CD4-positive, alpha-beta T cell treated with Interleukin-10 for 1 hour (primary cell): Measurements from ENCODE around the gene KCNF1.

Experiments used
- DNase-seq: peaks from one replicate; pipeline ENCODE4 v3.0.0-alpha.2; 2020

The KCNF1 gene

DNA sequence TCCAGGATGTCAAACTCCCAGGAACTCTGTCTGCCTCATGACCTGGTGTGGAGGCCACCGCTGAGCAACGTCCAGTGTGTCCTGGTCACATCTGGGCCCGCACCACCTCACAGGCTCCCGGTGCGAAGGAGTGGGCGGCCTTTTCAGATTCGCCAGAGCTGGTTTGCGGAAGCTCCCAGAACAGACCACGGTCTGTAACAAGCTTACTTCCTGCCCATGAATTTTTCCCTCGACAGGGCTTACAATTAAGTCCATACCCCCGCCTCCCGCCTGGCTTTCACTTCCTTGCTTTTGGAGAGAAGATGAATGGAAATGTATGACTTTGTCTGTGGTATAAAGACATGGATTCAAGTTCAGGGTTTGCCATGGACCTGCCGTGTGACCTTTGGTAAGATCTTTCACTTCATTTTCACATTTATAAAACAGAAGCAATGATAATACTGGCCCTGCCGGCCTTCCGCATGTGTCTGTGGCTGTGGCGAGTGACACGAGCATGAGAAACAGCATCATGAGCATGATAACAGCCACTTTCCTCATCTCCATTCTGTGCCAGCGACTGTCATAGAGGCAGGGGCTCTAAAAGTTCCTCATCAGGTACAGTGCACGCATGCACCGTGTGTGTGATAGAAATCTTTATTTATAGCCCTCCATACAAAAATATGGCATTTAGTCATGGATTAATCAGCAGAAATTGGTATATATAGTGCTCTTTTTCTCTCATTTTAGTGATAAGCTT lies 31.0 kb upstream of the KCNF1 start:
- no peak for DNase-seq

DNA sequence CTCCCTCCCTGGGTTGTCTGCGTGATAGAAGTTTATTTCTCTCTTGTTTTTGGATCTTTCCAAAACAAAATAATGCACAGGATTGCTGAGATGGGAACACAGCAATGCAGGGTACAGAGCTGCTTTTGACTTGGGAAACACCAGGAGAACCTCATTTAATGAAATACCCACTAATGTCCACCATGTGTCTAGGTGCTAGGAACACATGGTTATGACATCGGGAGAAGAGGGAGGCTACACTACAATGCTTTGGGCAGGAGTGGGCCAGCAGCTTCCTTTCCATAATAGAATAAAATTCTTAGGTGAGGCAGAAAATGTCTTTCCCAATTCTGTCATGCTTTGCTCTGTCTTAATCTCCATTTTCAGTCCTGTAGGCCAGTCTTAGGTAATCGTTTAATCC lies 29.2 kb upstream of the KCNF1 start:
- DNase-seq, result no peak

DNA sequence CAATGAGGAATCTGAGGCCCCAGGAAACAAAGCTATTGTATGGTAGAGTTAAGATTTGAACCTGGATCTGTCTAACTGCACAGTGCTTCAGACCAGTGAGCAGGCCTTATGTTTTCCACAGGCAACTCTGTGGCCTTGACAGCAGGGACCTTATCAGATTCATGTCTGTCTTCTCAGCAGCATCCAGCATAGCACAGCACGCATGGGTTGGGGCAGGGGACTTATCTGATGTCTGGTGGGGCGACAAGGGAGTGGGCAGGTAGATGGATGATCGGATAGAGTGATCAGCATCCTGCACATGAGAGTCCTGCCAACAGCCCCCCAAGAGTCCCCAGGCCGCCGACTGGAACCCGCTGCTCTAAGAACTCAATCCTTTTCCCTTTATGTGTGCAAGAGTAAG lies 28.7 kb upstream of the KCNF1 start:
- no peak for DNase-seq

- no peak for DNase-seq
Measured at GRCh38 chr2:10883801-10884478, 27.8 kb upstream of the KCNF1 start.

DNA sequence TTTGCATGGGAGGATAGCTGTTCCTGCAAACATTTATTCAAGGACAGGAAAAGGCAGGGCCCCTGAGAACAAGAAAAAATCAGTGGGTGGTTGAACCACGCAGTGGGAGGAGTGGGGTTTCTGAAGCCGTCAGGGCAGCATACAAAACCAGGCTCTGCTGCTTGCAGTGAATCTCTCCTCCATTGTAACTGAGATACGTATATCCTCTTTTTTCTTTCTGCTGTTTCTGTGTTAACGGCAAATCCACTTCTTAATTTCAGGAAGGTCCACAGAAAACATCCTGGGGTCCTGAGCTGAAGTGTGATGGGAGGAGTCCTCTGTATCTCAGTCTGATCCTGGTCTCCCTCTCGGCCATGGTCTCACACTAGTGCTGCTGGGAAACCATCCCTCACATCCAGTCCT lies 27.2 kb upstream of the KCNF1 start:
- DNase-seq, result no peak

- no peak for DNase-seq
Measured at GRCh38 chr2:10885094-10885860, 26.5 kb upstream of the KCNF1 start.

- DNase-seq, result no peak
Measured at GRCh38 chr2:10887476-10887875, 24.3 kb upstream of the KCNF1 start.

- no peak for DNase-seq
Measured at GRCh38 chr2:10889651-10890215, 22.0 kb upstream of the KCNF1 start.

DNA sequence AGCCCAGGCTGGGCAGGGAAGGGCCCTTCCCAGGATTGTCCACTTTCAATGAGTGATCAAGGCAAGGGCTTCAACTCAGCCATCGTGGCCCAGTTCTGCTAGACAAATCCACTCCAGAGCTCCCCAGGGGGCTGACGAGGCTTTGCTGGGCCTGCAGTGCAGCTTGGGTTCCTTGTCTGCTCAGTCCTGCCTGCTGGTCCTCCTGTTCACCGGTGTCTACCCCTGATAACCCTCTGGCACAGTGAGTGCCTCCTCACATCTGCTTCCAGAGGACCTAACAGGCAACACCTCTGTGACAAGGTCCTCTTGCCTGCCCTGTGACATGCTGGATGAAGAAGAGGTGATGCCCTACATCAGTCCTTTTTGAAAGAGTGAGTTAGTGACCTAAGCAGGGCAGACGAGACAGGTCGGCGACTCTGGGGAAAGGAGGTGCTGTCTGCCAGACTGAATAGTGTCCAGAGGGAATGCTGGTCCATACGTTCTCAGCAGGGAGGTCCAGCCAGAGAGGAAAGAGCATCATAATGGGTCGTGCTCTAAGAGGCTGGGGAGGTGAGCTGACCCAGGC lies 20.9 kb upstream of the KCNF1 start:
- DNase-seq, result no peak

- no peak for DNase-seq
Measured at GRCh38 chr2:10891390-10891789, 20.3 kb upstream of the KCNF1 start.

DNA sequence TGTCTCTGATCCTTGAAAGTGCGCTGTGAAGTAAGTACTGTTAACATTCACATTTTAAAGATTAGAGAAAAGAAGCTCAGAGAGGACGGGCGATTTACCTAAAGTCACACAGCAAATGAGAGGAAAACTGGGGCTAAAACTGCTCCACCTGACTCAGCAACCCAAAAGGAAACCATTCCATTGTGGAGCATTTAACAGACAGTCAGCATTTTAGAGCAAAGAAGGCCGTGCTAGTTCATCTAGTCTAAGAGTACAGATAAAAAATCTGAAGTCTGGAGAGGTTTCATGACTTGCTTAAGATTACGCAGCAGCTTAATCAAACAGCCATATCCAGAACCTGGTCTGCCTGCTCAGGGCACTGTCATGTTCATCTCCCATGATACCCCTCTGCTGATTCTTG lies 19.9 kb upstream of the KCNF1 start:
- DNase-seq, result no peak

GRCh38 chr2:10892316-10892715 lies 19.4 kb upstream of the KCNF1 start:
- DNase-seq, result no peak

GRCh38 chr2:10892796-10893350 lies 18.9 kb upstream of the KCNF1 start:
- DNase-seq, result no peak

GRCh38 chr2:10894264-10894935 lies 17.3 kb upstream of the KCNF1 start:
- no peak for DNase-seq

DNA sequence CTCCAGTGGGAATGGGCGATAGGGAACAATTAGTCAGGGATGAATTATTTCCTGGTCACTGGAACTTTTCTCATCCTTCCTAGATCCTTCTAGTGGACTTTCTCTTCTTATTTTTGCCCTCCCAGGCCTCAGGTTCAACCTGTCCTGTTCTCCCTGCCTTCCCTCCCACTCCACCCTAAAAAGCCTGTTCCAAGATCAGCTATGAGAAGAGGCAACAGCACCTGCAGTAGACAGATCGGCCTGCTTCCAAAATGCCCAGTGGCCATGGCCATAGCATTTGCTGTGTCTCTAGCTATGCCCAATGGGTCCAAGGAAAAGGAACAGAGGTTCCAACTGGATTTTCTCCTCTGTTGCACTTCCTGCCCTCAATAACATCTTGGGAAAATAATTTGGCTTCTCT lies 16.5 kb upstream of the KCNF1 start:
- DNase-seq, result no peak

DNA sequence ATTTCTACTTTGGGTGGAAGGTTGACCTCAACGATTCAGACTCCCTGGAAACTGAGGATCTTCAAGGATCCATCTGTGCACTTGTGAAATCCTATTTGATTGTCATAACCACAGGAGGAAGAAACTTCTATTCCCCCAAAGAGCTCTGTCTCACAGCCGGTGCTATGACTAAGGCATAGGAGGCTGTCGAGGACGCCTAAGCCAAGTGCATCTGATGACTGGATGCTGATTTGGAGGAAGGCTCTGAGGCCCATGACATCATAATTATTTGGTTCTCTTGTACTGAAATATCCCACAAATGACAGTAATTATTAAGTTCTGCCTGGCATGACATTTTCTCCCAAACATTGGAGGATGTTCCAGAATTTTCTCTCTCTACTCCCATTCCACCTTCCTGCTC lies 13.8 kb upstream of the KCNF1 start:
- DNase-seq, result no peak

DNA sequence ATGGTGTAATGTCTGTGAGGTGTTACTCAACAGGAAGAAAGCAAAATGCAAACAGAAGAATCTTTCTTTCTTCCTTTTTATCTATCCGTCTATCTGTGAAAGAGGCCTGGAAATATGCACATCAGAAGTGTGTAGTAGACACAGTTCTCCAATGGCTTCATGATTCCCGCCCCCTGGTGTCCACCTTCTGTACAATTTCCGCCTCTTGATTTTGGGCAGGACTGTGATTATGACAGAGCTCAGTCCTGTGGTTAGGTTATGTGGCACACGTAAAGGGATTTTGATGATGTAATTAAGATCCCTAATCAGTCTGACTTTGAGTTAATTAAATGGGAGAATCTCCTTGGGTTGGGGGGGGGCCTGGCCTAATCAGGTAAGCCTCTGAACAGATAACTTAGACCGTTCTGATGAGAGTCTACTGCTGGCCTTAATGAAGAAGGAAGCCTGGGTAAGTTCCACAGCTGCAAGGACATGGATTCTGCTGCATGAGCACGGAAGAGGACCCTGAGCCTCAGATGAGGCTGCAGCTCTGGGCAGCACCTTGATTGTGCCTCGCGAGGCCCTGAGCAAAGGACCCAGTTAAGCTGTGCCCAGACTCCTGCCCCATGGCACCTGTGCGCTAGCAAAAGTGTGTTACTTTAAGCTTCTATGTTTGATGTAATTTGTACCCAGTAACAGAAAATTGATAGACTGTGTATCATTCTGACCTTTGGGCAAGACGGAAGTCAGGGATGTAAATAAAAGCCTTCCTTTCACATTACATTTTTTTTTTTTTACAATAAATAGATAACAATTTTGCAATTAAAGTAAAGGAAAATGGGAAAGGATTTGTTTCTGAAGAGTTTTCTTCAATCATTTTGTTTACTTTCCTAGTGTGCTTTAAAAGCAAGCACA lies 11.3 kb upstream of the KCNF1 start:
- DNase-seq, result no peak

DNA sequence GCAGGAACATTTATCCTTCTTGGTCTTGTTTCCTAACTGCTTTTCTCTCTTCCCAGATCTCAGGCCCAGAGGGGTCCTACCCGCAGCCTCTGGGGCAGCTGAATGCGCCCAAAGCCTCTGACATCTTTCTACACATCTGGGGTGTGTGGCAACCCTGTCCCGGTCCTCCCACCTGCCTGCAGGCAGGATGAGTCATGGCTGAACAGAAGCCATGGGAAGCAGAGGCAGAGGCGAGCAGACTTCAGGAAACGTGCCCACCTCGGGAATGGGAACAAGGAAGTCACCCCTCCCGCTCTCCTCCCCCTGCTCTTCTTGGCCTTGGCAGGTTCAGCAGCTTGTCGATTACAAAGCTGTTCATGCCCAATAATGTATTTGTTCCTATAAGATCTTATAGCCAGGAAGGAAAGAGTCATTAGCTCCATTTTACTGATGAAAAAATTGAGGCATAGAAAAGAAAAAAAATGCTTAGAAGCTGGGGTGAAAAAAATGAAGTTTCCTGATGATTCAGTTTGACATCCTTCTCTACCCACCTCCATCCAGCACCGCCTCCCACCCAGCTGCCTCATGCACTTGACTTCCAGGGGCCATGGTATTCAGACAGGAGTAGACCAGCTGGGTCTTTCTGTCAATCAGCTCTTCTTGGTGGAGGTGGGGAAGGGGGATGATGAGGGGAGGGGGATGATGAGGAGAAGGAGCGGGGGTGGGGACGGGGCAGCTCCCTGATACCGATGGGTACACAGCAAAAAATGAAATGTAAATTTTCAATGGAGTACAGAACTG lies 10.4 kb upstream of the KCNF1 start:
- DNase-seq, result no peak

- no peak for DNase-seq
Measured at GRCh38 chr2:10903861-10904210, 7.9 kb upstream of the KCNF1 start.

- DNase-seq, result no peak
Measured at GRCh38 chr2:10904455-10904854, 7.3 kb upstream of the KCNF1 start.
